Chondrocyte (in vitro differentiated cells): Measurements from ENCODE around the gene CDK17. TPM values are rescaled to one million over a fixed set of nuclear protein-coding genes. Genes with fewer than 3 reads are reported as not detected.
"Not testable (repeated sequence)": the region's sequence is repeated elsewhere in the genome, so short reads cannot be mapped to it uniquely, and the experiment has no call there.

Source experiments
- DNase-seq: peaks from one replicate; pipeline ENCODE4 v3.0.0; 2021; ENCODE audit warnings: mixed read lengths, low spot score
- H3K27ac Mint-ChIP-seq: one replicate; pipeline ENCODE4 v1.8.0; 2021; ENCODE audit warnings: mild to moderate bottlenecking, moderate library complexity, mixed read lengths; ENCODE audit not compliant: unreplicated experiment
- H3K27me3 Mint-ChIP-seq: 2 replicates; pipeline ENCODE4 v1.8.0; 2021; ENCODE audit warnings: low read depth, mixed read lengths
- H3K36me3 Mint-ChIP-seq: 2 replicates; pipeline ENCODE4 v1.8.0; 2021; ENCODE audit warnings: low read depth, mixed read lengths
- H3K4me1 Mint-ChIP-seq: 2 replicates; pipeline ENCODE4 v1.8.0; 2021; ENCODE audit warnings: low read depth, mild to moderate bottlenecking, mixed read lengths
- H3K4me3 Mint-ChIP-seq: one replicate; pipeline ENCODE4 v1.8.0; 2021; ENCODE audit warnings: mild to moderate bottlenecking, moderate library complexity, mixed read lengths; ENCODE audit not compliant: unreplicated experiment
- H3K9me3 Mint-ChIP-seq: 2 replicates; pipeline ENCODE4 v1.8.0; 2021; ENCODE audit warnings: low read depth, mixed read lengths
- total RNA-seq: library from RNA; stranded (reverse); gene quantifications from 3 replicates; pipeline ENCODE4 v1.2.1, GENCODE V29; 2021
- TF ChIP-seq, protein P1 (sequence below): fragments of 200-600 bp; sonication (generic); IDR thresholded peaks from 2 replicates; pipeline ENCODE4 v1.5.0; 2021; ENCODE audit warnings: antibody characterized with exemption, mild to moderate bottlenecking, moderate library complexity

Gene CDK17
- total RNA-seq, 1 donor from 2014 or later, result 28.5 TPM

DNA sequence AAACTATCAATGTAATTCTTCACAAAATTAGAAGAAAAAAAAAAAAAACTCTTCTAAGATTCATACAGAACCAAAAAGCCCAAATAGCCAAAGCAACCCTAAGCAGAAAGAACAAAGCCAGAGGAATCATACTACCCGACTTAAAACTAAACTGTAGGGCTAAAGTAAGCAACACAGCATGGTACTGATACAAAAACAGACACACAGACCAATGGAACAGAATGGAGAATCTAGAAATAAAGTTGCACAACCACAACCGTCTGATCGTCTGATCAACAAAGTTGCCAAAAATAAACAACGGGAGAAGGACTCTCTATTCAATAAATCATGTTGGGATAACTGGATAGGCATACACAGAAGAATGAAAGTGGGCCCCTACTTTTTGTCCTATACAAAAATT lies 16.9 kb downstream of the CDK17 start:
- Mint-ChIP-seq H3K27me3 (no peaks in the 10 kb centered on the region), H3K36me3 (peaks cover under 1% of the 10 kb centered on the region), H3K27ac (peak overlapping the region; percentile 83), H3K4me3 (no peak overlapping the region), H3K4me1 (peaks cover 46% of the 10 kb centered on the region), H3K9me3 (peaks cover 3% of the 10 kb centered on the region)
- DNase-seq, result no peak
- TF ChIP-seq, protein P1, sequence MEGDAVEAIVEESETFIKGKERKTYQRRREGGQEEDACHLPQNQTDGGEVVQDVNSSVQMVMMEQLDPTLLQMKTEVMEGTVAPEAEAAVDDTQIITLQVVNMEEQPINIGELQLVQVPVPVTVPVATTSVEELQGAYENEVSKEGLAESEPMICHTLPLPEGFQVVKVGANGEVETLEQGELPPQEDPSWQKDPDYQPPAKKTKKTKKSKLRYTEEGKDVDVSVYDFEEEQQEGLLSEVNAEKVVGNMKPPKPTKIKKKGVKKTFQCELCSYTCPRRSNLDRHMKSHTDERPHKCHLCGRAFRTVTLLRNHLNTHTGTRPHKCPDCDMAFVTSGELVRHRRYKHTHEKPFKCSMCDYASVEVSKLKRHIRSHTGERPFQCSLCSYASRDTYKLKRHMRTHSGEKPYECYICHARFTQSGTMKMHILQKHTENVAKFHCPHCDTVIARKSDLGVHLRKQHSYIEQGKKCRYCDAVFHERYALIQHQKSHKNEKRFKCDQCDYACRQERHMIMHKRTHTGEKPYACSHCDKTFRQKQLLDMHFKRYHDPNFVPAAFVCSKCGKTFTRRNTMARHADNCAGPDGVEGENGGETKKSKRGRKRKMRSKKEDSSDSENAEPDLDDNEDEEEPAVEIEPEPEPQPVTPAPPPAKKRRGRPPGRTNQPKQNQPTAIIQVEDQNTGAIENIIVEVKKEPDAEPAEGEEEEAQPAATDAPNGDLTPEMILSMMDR, result no peak

DNA sequence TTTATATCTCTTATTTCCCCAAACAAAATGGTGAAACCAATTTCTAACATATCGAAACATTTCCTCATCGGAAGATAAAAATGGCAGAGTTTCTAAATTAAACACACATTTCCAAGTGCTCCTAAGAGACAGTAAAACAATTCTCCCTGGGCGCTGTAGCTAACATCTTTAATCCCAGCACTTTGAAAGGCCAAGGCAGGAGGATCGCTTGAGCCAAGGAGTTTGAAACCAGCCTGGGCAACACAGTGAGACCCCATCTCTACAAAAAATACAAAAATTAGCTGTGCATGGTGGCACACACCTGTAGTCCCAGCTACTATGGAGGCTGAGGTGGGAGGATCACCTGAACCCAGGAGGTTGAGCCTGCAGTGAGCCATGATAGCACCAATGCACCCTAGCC lies 20.5 kb downstream of the CDK17 start:
- H3K4me1 Mint-ChIP-seq, result peaks cover 47% of the 10 kb centered on the region
- not testable (repeated sequence) for H3K4me3 Mint-ChIP-seq, H3K27me3 Mint-ChIP-seq, H3K27ac Mint-ChIP-seq, H3K36me3 Mint-ChIP-seq, H3K9me3 Mint-ChIP-seq, DNase-seq

DNA sequence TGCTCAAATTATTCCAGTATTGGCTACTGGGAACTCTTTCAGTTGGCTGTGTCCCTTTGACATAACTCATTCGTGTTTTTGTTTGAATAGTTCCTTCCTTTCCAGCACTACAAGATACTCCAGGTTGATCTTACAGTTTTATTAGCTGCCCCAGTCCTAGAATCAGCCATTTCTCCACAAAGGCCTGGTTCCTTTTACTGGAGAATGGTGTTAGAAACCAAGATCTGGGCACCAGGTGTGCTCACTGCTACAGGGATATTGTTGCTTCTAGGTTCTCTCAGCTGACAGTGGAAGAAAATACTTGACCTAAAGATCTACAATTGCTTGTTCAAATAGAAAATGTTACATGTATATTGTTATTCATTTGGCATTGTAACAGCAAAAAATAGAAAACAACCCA lies 21.9 kb downstream of the CDK17 start:
- peak overlapping the region; percentile 41 for H3K27ac Mint-ChIP-seq
- no peak for DNase-seq
- H3K4me1 Mint-ChIP-seq, result peaks cover 40% of the 10 kb centered on the region
- H3K9me3 Mint-ChIP-seq, result peaks cover 6% of the 10 kb centered on the region
- no peak overlapping the region for H3K4me3 Mint-ChIP-seq
- H3K36me3 Mint-ChIP-seq, result peaks cover 2% of the 10 kb centered on the region
- H3K27me3 Mint-ChIP-seq, result no peaks in the 10 kb centered on the region
- TF ChIP-seq, protein P1, result no peak

DNA sequence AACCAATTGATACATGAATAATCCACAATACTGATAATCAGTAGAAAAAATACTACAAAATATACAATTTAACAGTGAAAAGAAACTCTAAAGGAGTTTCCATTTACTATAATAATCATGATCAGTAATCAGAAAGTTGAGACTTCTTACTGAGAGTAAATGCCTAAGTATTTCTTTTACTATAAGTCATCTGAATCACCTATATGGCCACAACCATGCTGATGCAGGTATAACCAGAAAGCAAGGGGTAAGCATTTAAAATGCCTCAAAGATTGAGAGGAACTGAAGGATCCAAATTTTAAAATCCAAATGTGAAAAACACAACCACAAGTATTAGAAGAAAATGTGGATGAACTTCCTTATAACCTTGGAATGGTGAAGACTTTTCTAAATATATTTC lies 23.4 kb downstream of the CDK17 start:
- Mint-ChIP-seq H3K27ac (no peak overlapping the region), H3K9me3 (peaks cover 6% of the 10 kb centered on the region), H3K36me3 (peaks cover 2% of the 10 kb centered on the region), H3K4me1 (peaks cover 37% of the 10 kb centered on the region), H3K4me3 (no peak overlapping the region), H3K27me3 (no peaks in the 10 kb centered on the region)
- no peak for DNase-seq
- TF ChIP-seq, protein P1, result no peak

DNA sequence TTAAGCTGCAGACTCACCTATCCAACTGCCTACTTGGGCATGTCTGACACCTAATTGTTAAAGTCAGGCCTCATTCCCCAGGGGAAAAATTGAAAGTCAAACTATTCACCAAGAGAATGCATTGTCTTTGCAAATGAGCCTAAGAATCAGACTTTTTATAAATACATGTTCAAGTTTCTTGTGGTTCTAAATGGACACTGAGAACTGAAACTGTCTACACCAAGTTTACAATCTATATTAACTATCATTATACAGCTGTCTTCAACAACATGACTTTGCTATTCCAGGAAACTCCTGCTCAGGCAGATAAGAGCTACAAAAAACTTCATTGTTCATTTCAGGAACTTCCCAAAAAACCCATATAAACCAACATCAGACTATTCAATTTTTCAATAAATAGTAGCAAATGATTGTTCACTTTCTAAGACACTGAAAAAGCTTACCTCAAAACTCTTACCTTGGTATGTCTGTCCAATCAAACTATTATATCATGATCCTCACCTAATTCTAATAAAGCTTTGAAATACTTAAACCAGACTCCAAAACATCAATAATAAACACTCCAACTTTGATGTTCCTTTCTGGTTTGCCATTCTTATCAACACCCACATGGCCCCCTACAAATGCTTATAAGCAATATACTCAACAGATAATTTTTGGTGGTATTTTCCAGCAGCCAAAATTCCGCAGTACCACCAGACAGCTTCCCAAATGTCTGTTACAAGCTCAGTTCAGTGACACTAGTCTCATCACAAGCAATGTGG lies 24.2 kb downstream of the CDK17 start:
- peaks cover 6% of the 10 kb centered on the region for H3K9me3 Mint-ChIP-seq
- no peak overlapping the region for H3K4me3 Mint-ChIP-seq
- H3K27ac Mint-ChIP-seq, result no peak overlapping the region
- TF ChIP-seq, protein P1, result no peak
- H3K4me1 Mint-ChIP-seq, result peaks cover 46% of the 10 kb centered on the region
- H3K27me3 Mint-ChIP-seq, result no peaks in the 10 kb centered on the region
- peaks cover 2% of the 10 kb centered on the region for H3K36me3 Mint-ChIP-seq
- DNase-seq, result no peak

DNA sequence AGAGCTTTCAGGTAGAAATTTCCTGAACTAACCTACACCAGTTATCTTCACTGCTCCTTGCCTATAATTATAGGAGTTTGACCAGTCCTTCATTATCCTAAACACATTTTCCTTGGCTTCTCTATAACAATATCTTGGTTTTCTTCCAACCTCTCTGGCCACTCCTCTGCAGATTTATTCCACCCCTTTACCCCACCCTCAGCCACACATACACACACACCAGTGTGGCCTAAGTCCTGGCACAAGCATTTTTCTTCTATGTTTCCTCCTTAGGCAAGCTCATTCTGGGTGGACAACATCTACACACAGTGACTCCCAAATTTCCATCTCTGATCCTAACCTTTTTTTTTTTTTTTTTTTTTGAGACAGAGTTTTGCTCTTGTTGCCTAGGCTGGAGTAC lies 25.1 kb downstream of the CDK17 start:
- Mint-ChIP-seq H3K36me3 (peaks cover 2% of the 10 kb centered on the region), H3K4me1 (peaks cover 45% of the 10 kb centered on the region), H3K9me3 (peaks cover 6% of the 10 kb centered on the region), H3K27ac (no peak overlapping the region), H3K27me3 (no peaks in the 10 kb centered on the region), H3K4me3 (no peak overlapping the region)
- TF ChIP-seq, protein P1, result no peak
- no peak for DNase-seq
